Ovary (tissue), 3 donors: ENCODE results near the gene GPC6.

Experiments used
- CTCF ChIP-seq, 3 donors: fragments of 450-650 bp in 2 of 3; fragments of 200-600 bp in 1 of 3; IDR thresholded peaks; one replicate each; pipeline versions ENCODE4 v1.5.1 to v1.8.0; 2016 to 2022; ENCODE audit warnings: antibody characterized with exemption in 3 of 3, mild to moderate bottlenecking in 1 of 3
- EP300 ChIP-seq: sonication (generic); formaldehyde crosslinking; IDR thresholded peaks from one replicate; pipeline ENCODE4 v1.6.1; 2017; ENCODE audit warnings: antibody characterized with exemption
- POLR2A ChIP-seq: fragments of 450-650 bp; IDR thresholded peaks from one replicate; pipeline ENCODE4 v1.6.1; 2017; ENCODE audit warnings: antibody characterized with exemption, mild to moderate bottlenecking, moderate library complexity
- donor health status: DM: no; HTN: no; CAD: no.

DNA sequence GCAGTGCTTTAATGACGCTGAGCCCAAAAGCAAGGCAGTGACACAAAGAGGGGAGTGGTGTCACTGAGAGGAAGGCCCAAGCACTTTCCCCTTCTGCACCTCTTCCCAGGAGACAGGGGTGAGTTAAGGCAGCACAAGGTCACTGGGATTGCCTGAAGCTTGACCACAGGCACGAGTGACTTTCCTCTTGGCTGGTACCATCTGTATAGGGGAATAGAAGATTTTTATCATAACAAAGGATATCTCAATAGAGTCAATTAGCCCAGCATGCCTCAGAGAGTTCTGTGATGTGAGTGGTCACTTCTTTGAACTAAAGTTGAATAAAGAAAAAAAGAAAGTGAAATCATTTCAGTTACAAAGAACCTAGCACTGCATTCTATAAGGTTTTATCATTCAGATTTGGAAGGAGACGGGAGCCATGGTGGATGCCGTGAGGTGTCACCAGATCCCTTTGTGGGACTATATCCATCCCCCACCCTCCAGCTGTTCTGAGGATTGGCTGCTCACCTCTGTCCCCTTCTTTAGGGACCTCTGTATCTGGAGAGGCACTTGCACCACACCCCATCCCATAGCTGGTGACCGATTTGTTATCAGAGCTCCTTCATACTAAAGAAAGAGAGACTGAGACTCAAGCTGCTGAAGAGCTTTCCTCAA lies 961.7 kb downstream of the GPC6 start:
- TF ChIP-seq CTCF (IDR thresholded peaks at IDR 0.05) (no peak), POLR2A (no peak), EP300 (no peak)
